Activated CD8-positive, alpha-beta memory T cell treated with anti-CD3 and anti-CD28 coated beads, Interleukin-2, amount 50 U/mL, for 24 hours (primary cell): Measurements from ENCODE around the gene TCHHL1.

Experiments used
- DNase-seq: peaks from one replicate; pipeline ENCODE4 v3.0.0-alpha.2; 2020; ENCODE audit errors: extremely low read depth

Gene TCHHL1

DNA sequence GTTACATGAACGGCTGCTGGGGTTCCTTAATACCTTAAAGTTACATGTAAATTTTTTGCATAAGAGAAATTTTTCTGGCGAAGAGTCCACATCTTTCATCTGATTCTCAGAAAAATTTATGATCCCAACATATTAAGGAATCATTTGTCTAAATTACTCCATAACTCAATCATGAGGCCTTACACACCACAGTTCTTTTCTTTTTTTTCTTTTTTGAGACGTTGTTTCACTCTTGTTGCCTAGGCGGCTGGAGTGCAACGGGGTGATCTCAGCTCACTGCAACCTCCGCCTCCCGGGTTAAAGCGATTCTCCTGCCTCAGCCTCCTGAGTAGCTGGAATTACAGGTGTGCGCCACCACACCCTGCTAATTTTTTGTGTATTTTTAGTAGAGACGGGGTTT is 50.0 kb downstream of the TCHHL1 start:
- no peak for DNase-seq

GRCh38 chr1:152036267-152037216 is 52.3 kb downstream of the TCHHL1 start, which contains the start of gene S100A11:
Gene S100A11, minus strand, starts transcription at chr1:152037004. Its CDS starts 89 bp downstream, at chr1:152036915.
- peak; percentile 39 for DNase-seq

DNA sequence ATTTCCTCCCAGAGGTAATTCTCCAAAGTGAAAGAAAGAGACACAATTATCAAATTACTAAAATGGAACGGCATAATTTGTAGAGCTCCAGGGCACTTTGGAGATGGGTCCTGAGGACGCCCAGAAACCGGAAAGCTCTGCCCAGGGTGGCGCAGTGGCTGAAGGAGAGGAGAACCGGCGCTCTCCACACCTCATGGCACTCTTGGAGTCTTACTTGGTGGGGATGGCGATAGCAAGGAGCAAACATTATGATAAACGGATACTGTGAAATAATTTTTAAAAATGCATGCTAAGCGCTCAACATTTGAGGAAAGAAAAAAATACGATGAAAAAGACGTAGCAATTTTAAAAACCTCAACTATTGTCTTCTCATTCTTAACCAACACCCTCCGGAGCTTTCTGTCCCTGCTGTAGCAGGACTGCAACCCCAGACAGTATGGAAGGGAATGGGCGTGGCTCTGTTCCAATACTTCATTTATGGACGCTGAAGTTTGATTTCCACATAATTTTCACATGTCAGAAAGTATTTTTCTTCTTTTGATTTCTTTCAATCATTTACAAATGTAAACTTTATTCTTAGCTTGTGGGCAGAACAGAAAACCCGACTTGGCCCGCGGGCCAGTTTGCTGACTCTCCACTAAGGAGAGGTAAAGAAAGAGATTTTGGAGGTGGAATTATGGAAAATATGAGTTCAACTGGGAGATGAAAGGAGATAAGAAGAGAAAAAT is 53.2 kb downstream of the TCHHL1 start:
- no peak for DNase-seq

GRCh38 chr1:152034654-152035538 is 54.0 kb downstream of the TCHHL1 start:
- DNase-seq, result no peak

DNA sequence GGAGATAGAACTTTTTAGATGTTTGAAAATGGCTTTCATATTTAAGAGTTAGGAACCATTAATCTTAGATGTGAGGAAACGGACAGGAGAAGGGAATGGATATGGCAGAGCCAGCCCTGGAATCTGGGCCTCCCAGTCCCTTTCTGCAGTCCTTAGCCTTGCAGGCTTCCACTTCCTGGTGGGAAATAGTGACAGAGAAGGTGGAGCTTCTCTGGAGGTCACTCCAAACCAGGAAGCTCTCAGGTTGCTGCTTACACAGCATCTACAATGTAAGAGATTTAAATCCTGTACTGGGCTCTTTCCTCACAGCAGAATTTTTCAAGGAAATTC is 54.6 kb downstream of the TCHHL1 start:
- no peak for DNase-seq
